Measurements from ENCODE around the gene CYP21A2. TPM values are rescaled to one million over a fixed set of nuclear protein-coding genes. Genes with fewer than 3 reads are reported as not detected.
A peak's percentile ranks its signal among the peaks of the same experiment; 100 is the strongest.

The CYP21A2 gene
- total RNA-seq, 1 experiment from 2014 or later = 0.76 TPM

GRCh38 chr6:32082935-32083334 lies 44.7 kb downstream of the CYP21A2 start:
- BruUV-seq (replicated peaks) = no TSS peak
- DNase-seq = no peak
- Mint-ChIP-seq H3K9me3 (ENCODE audit: low read depth, unreplicated experiment) (no peaks in the 10 kb centered on the region), H3K4me1 (ENCODE audit: low read depth, unreplicated experiment) (peaks cover 9% of the 10 kb centered on the region), H3K27ac (ENCODE audit: unreplicated experiment) (no peak overlapping the region), H3K4me3 (ENCODE audit: low read depth, unreplicated experiment) (no peak overlapping the region), H3K27me3 (ENCODE audit: unreplicated experiment) (peaks cover 71% of the 10 kb centered on the region), H3K36me3 (ENCODE audit: insufficient read depth, unreplicated experiment) (no peaks in the 10 kb centered on the region)
- intact Hi-C loops (cut with micrococcal nuclease; ENCODE audit: unreplicated experiment) = no loop called here
- TF ChIP-seq CTCF (IDR thresholded peaks at IDR 0.05; ENCODE audit: unreplicated experiment) = no peak
- CTCF ChIA-PET = no interaction called here

GRCh38 chr6:32083812-32084768 lies 45.9 kb downstream of the CYP21A2 start:
- Mint-ChIP-seq H3K4me1 (ENCODE audit: low read depth, unreplicated experiment) (peaks cover 9% of the 10 kb centered on the region), H3K9me3 (ENCODE audit: low read depth, unreplicated experiment) (no peaks in the 10 kb centered on the region), H3K27me3 (ENCODE audit: unreplicated experiment) (peaks cover 83% of the 10 kb centered on the region), H3K4me3 (ENCODE audit: low read depth, unreplicated experiment) (no peak overlapping the region), H3K36me3 (ENCODE audit: insufficient read depth, unreplicated experiment) (no peaks in the 10 kb centered on the region), H3K27ac (ENCODE audit: unreplicated experiment) (no peak overlapping the region)
- no peak for DNase-seq
- no peak for TF ChIP-seq CTCF (IDR thresholded peaks at IDR 0.05; ENCODE audit: unreplicated experiment)
- CTCF ChIA-PET = interaction anchor here (0.6 kb wide), 1 partner anchor 15 kb away, joined by 6 read pairs; no protein-coding TSS in a partner anchor
- no TSS peak for BruUV-seq (replicated peaks)
- intact Hi-C loops (cut with micrococcal nuclease; ENCODE audit: unreplicated experiment) = no loop called here

DNA sequence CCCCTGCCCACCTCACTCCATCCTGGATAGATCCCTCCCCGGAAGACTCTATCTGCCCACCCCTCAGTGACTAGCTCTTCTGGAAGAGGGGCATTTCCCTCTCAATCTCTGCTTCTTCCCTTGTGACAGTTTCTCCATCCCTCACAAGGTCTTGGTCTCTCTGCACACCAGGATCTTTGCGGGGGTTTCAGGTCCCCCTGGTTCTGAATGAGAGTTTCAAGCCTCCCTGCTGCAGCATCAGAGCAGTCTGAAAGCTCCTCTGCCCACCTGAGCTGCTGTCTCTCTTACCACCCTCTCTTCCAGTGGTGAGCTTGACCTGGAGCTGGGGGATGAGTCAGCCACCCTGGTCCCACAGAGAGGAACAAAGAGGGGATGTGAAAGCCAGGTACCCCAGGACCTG lies 46.6 kb downstream of the CYP21A2 start:
- H3K27ac Mint-ChIP-seq (ENCODE audit: unreplicated experiment) = no peak overlapping the region
- H3K36me3 Mint-ChIP-seq (ENCODE audit: insufficient read depth, unreplicated experiment) = no peaks in the 10 kb centered on the region
- H3K4me1 Mint-ChIP-seq (ENCODE audit: low read depth, unreplicated experiment) = peaks cover 9% of the 10 kb centered on the region
- no peaks in the 10 kb centered on the region for H3K9me3 Mint-ChIP-seq (ENCODE audit: low read depth, unreplicated experiment)
- intact Hi-C loops (cut with micrococcal nuclease; ENCODE audit: unreplicated experiment) = no loop called here
- CTCF ChIA-PET = interaction anchor here (0.6 kb wide), 1 partner anchor 15 kb away, joined by 6 read pairs; no protein-coding TSS in a partner anchor
- DNase-seq = no peak
- no peak for TF ChIP-seq CTCF (IDR thresholded peaks at IDR 0.05; ENCODE audit: unreplicated experiment)
- H3K4me3 Mint-ChIP-seq (ENCODE audit: low read depth, unreplicated experiment) = no peak overlapping the region
- H3K27me3 Mint-ChIP-seq (ENCODE audit: unreplicated experiment) = peaks cover 89% of the 10 kb centered on the region
- no TSS peak for BruUV-seq (replicated peaks)

DNA sequence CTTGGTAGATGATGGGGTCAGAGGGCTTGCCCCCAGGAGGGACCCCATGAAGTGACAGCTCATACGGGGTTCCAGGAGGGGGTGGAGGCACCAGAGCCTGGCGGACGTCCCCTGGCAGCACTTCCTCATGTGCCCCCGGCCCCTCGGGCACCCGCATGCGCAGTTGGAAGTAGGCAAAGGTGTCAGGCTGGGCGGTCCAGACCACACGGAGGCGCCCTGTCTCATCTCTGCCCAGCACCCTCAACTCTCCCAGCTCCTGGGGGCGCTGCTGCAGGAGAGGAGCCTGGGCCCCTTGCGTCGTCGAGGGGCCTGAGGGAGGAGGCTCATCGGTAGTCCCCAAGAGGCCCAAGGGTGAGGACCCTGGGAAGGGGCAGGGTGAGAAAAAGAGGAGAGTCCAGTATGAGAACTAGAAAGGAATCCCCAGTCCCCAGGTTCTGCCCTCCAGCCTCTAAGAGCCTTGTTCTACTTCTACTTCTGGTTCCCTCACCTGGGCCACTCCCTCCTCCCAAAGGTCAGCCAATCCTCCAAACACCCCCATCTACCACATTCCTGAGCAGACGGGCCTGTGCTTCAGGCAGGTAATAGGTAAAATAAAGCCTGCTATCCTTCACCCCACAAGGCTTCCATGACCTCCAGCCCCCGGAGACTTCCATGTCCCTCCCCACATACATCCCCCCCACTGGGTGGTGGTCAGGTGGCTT lies 47.7 kb downstream of the CYP21A2 start:
- Mint-ChIP-seq H3K27me3 (ENCODE audit: unreplicated experiment) (peaks cover 94% of the 10 kb centered on the region), H3K27ac (ENCODE audit: unreplicated experiment) (peak overlapping the region; percentile 29), H3K4me3 (ENCODE audit: low read depth, unreplicated experiment) (no peak overlapping the region), H3K4me1 (ENCODE audit: low read depth, unreplicated experiment) (peaks cover 9% of the 10 kb centered on the region), H3K36me3 (ENCODE audit: insufficient read depth, unreplicated experiment) (no peaks in the 10 kb centered on the region), H3K9me3 (ENCODE audit: low read depth, unreplicated experiment) (no peaks in the 10 kb centered on the region)
- DNase-seq = no peak
- CTCF ChIA-PET = no interaction called here
- no peak for TF ChIP-seq CTCF (IDR thresholded peaks at IDR 0.05; ENCODE audit: unreplicated experiment)
- intact Hi-C loops (cut with micrococcal nuclease; ENCODE audit: unreplicated experiment) = no loop called here
- no TSS peak for BruUV-seq (replicated peaks)

All from Calu3 (cell line).